Stimulated activated CD8-positive, alpha-beta memory T cell treated with anti-CD3 and anti-CD28 coated beads, Interleukin-12 subunit alpha, Interleukin-12 subunit beta, amount 100 ng/mL, for 4 hours (primary cell): ENCODE measurements around the gene CORO2B.
"Not testable (repeated sequence)": the region's sequence is repeated elsewhere in the genome, so short reads cannot be mapped to it uniquely, and the experiment has no call there.

Experiments
- DNase-seq: peaks from one replicate; pipeline ENCODE4 v3.0.0-alpha.2; 2020; ENCODE audit warnings: low read depth

CORO2B gene

GRCh38 chr15:68644083-68644904 lies 65.5 kb downstream of the CORO2B start:
- DNase-seq = no peak

- no peak for DNase-seq
Measured at GRCh38 chr15:68644996-68645395, 66.2 kb downstream of the CORO2B start.

DNA sequence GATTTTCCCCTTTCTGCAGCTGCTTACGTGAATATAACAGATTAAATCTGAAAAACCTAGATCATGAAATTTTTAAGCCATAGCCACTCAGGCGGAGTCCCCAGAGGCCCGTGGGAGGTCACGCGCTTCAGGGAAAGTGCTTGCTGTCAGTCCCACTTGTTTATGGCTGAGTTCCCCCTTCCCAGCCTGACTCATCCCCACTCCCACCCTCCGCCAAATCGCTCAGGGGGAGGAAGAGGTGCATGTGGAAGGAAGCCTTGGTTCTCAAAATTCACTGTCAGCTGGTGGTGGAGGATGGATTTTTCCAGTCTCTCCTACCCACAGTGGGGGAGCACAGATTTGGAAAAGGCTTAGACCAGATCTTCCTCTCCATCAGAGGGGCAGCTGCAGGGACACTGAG lies 67.4 kb downstream of the CORO2B start:
- DNase-seq = no peak

DNA sequence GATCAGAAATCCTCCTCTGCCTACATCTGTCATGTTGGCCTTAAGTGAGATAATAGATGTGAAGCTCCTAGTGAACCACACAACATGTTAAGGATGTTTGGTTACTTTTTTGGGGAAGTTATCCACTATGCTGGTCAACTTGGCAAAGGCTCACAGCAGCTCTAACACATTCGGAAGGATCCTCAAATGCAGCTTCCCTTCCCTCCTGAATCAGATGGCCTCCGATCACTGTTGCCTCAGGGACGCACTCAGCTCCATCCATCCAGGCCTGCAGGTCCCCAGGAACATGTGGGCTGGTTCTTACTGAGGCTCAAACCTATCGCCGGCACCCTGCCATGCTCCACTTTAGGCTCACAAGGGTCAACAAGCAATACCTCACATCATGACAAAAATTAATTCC lies 67.9 kb downstream of the CORO2B start:
- DNase-seq = no peak

DNA sequence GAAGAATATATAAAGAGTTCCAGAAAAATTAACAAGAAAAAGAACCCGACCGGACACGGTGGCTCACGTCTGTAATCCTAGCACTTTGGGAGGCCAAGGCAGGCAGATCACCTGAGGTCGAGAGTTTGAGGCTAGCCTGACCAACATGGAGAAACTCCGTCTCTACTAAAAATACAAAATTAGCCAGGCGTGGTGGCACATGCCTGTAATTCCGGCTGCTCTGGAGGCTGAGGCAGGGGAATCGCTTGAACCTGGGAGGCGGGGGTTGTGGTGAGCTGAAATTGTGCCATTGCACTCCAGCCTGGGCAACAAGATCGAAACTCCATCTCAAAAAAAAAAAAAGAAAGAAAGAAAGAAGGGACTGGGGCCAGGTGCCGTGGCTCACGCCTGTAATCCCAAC lies 68.6 kb downstream of the CORO2B start:
- DNase-seq = not testable (repeated sequence)

DNA sequence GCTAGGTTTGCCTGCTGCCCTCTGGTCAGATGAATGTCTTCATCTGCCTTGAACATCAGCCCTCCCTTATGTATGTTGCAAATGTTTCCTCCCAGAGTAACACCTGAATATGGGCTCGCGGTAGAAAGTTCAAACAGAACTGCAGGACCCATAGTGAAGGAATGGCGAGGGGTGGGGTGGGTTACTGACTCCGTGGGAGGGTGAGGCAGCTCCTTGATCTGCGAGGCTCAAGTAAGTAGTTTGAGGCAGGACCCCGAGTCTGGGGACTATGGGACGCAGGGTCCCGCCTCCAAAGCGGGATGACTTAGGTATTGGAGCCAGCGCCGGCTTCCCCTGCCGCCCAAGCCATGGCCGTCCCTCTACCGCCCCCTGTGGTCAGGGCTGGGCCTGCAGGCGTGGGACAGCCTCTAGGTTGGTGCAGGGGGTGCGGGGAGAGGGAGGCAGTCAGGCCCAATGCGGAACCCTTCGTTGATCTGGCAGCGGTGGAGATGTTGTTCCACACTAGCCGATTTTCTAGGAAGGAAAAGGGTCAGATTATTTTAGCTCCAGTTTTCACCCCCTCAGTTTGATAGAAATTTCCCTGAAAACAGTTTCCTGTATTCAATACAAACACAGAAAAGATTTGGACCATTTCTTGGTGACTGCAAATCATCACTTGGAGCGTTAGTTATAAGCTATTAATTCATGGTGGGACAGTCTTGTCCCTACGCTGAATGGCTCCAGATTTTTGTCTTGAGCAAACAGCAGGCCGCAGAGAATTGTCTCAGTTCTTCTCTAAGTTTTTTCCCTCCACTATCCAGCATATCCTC lies 72.3 kb downstream of the CORO2B start:
- no peak for DNase-seq

- no peak for DNase-seq
Measured at GRCh38 chr15:68651916-68652525, 73.2 kb downstream of the CORO2B start.

GRCh38 chr15:68653031-68653635 lies 74.3 kb downstream of the CORO2B start:
- DNase-seq = no peak

- no peak for DNase-seq
Measured at GRCh38 chr15:68653801-68654200, 75.0 kb downstream of the CORO2B start.

- no peak for DNase-seq
Measured at GRCh38 chr15:68654786-68655560, 76.2 kb downstream of the CORO2B start.

- no peak for DNase-seq
Measured at GRCh38 chr15:68655686-68656437, 77.1 kb downstream of the CORO2B start.

- DNase-seq = no peak
Measured at GRCh38 chr15:68656438-68656739, 77.6 kb downstream of the CORO2B start.

DNA sequence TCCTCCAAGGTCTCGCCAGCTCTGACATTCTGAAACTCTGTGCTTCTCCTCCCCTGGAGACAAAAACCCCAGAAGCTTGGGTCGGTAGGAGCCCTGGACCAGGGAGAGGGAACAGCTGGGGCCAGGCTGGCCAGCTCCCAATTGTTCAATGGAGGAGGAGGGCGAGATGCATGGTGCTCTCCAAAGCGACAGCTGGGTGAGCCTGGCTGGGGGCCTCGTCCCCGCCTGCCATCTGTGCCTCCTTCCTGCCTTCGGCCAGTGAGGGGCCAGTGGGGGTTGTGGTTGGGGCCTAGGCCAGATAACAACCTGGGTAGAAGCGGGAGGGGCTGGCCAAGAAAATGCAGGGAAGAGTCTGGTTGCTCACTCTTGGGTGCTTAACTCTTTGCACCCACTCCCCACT lies 79.4 kb downstream of the CORO2B start:
- no peak for DNase-seq

DNA sequence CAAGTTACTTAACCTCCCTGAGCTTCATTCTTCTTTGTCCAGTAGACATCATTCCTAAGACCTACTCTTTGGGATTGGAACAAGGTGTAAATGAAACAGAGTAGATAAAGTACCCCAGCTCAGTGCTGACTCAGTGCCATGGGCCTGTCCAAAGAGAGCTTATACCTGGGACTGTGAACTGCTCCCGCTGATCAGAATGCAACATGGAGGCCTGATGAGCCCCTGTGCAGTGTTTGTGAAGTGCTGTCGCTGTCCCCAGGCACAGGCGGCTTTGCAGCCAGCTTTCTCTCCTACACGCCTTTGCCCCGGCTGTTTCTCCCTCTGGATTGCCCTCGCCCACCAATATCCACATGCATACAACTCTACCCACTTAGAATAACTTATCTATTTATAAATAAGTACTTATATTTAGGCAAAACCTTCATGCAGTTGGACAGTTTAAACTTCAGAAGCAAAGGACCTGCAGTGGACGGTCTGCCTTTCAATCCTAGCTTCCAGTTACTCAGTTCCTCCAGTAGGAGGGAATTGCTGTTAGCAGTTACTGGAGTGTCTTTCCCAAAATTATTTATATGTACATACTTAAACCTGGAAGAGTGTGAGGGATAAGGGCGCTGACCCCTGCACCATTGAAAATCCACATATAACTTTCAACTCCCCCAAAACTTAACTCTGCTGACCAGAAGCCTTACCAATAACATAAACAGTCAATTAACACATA lies 80.0 kb downstream of the CORO2B start:
- no peak for DNase-seq

GRCh38 chr15:68663526-68663925 lies 84.7 kb downstream of the CORO2B start:
- DNase-seq = no peak

GRCh38 chr15:68666120-68666811 lies 87.5 kb downstream of the CORO2B start:
- no peak for DNase-seq

DNA sequence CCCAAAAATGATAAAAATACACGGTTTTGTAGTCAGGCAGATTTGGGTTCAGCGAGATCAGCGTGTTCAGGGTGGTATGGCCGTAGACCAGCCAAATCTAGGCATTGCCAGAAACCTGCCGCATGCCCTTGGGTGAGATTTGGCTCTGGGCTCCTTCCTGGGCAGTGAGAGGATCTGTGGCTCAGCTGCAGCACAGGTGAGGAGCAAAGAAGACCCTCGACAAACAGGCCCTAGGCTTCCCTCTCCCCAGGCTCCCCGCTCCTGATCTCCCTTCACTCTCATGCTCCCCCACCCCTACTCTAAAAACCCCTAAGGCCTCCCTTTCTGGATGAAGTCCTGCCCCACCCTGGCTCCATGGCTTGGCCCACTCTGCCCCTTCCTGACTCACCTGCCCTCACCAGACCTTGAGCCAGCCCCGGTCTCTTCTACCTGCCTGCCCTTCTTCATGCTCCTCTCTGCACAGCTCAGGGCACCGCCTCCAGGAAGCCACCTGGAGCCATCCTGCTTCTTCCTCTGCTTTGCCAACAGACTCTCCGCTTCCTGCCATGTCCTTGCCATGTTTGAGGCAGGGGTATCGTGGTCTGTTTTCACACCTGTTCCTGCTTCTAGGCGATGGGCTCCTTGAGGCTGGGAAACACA lies 88.1 kb downstream of the CORO2B start:
- DNase-seq = no peak

DNA sequence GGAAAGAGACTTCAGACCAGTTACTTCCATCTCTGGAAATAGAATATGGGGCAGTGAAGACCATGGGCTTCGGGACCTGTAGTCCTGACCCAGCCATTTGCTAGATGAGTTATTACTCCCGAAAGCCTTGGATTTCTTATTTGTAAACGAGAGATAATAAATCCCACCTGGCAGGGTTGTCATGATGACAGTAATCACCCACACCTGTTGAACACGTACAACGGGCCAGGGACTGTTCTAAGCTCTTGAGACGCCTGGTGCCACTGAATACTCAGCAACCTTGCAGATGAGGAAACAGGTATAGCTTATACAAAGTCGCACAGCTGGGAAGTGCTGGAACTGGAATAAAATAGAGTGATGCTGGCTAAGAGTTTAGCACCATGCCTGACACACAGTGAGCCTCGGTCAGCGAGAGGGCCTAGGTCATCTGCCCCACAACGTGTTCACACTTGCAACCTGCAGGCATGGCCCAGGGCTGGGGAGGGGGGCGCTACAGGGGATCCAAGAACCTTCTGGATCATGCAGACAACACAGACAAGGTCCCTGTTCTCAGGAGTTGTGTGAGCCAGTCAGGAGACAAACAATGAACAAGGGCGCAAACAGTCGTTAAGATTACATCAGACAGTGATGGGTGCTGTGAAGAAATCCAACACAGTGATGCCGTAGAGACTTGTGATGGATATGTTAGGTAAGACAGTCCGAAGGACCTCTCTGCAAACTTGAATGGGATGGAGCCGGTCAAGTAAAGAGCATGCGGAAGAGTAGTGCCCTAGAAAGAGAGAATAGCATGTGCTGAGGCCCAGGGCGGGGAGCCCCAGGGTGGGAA lies 89.2 kb downstream of the CORO2B start:
- DNase-seq = no peak
